HepG2 (cell line): Measurements from ENCODE around the gene LMNTD1. TPM values are rescaled to one million over a fixed set of nuclear protein-coding genes. Genes with fewer than 3 reads are reported as not detected.

ENCODE experiments used
- ATAC-seq: fragments of 200-7000 bp; cut with Tn5 transposase; 3 replicates; pipeline ENCODE4 v1.9.1; 2020; ENCODE audit warnings: mild to moderate bottlenecking, moderate library complexity
- BruUV-seq: library from RNA; stranded (reverse); fragments of 400-500 nt; replicated peaks from 2 replicates; lab custom pipeline; 2021; lab: Mats Ljungman, UMichigan
- CTCF ChIA-PET: fragments of 300-600 bp; formaldehyde crosslinking; extraction: SDS; loops from one replicate; lab custom pipeline; 2021; ENCODE audit warnings: low total read pairs, inconsistent platforms, low intra/inter-chr PET ratio; lab: Yijun Ruan, JAX
- POLR2A ChIA-PET: fragments of 350-600 bp; sonication (Branson Sonifier 250); formaldehyde crosslinking; loops from one replicate; lab custom pipeline; 2020; ENCODE audit warnings: antibody characterized with exemption, inconsistent platforms; lab: Yijun Ruan, JAX
- DNase-seq: peaks from one replicate; pipeline ENCODE4 v3.0.0-alpha.2; 2015; ENCODE audit warnings: low spot score
- FAIRE-seq: peaks from 3 replicates; lab custom pipeline; 2011; peaks lifted over from hg19 to GRCh38; lab: Jason Lieb, UNC
- H2AFZ ChIP-seq: one replicate; pipeline ENCODE4 v1.6.1; 2011; ENCODE audit warnings: low read length, inconsistent platforms
- H3K27ac ChIP-seq: fragments of 300-600 bp; 3 replicates; pipeline ENCODE4 v1.8.0; 2011; ENCODE audit warnings: mixed run types, mild to moderate bottlenecking, mixed read lengths, low read length, inconsistent platforms; ENCODE audit not compliant: insufficient read depth; ENCODE audit errors: extremely low read length
- H3K27me3 ChIP-seq, 2 experiments: fragments of 200-600 bp in 1 of 2; 2 replicates in 1 of 2; 3 replicates in 1 of 2; pipeline versions ENCODE4 v1.6.0 to v1.8.0; 2011; ENCODE audit warnings: low read length in 2 of 2, mild to moderate bottlenecking in 2 of 2, moderate library complexity in 2 of 2, inconsistent platforms in 1 of 2; ENCODE audit not compliant: insufficient read depth in 2 of 2, control insufficient read depth in 1 of 2
- H3K36me3 ChIP-seq, 2 experiments: fragments of 200-600 bp in 1 of 2; replicated peaks in 1 of 2; 2 replicates in 1 of 2; 3 replicates in 1 of 2; pipeline versions ENCODE4 v1.5.1 to v1.8.0; 2011; ENCODE audit warnings: low read length in 2 of 2, inconsistent platforms in 1 of 2; ENCODE audit not compliant: insufficient read depth in 2 of 2, control insufficient read depth in 1 of 2
- H3K4me1 ChIP-seq: 2 replicates; pipeline ENCODE4 v1.5.1; 2012; ENCODE audit warnings: low read length, inconsistent platforms; ENCODE audit not compliant: insufficient read depth
- H3K4me2 ChIP-seq: 2 replicates; pipeline ENCODE4 v1.6.0; 2011; ENCODE audit warnings: low read depth, low read length, inconsistent platforms
- H3K4me3 ChIP-seq, 3 experiments: fragments of 200-600 bp in 1 of 3; sonication (generic), shearing (Covaris generic) in 1 of 3; replicated peaks in 1 of 3; 2 replicates each; pipeline ENCODE4 v1.5.1; 2011 to 2016; ENCODE audit warnings: low read length in 3 of 3, inconsistent platforms in 2 of 3, low read depth in 2 of 3, mild to moderate bottlenecking in 2 of 3, control low read depth in 1 of 3, mixed read lengths in 1 of 3; ENCODE audit not compliant: insufficient read depth in 1 of 3
- H3K79me2 ChIP-seq: one replicate; pipeline ENCODE4 v1.6.1; 2011; ENCODE audit warnings: low read length, inconsistent platforms; ENCODE audit not compliant: insufficient read depth
- H3K9ac ChIP-seq: 2 replicates; pipeline ENCODE4 v1.6.0; 2011; ENCODE audit warnings: mild to moderate bottlenecking, low read depth, low read length, inconsistent platforms; ENCODE audit not compliant: insufficient read depth
- H3K9me3 ChIP-seq: 2 replicates; pipeline ENCODE4 v1.5.1; 2012; ENCODE audit warnings: mild to moderate bottlenecking, low read length
- H4K20me1 ChIP-seq: 2 replicates; pipeline ENCODE4 v1.6.0; 2011; ENCODE audit warnings: inconsistent platforms, mild to moderate bottlenecking, low read length, moderate library complexity; ENCODE audit not compliant: insufficient read depth
- CEBPB ChIP-seq: IDR thresholded peaks from 2 replicates; pipeline ENCODE4 v1.6.1; 2011; ENCODE audit warnings: low read depth, low read length, improper control_type of control experiment, borderline replicate concordance
- CEBPG ChIP-seq: IDR thresholded peaks from 2 replicates; pipeline ENCODE4 v1.6.1; 2016
- FUBP1 ChIP-seq: sonication (generic); formaldehyde crosslinking; IDR thresholded peaks from 2 replicates; pipeline ENCODE4 v1.5.1; 2020; ENCODE audit warnings: missing genetic modification reagents, mild to moderate bottlenecking, borderline replicate concordance
- MTERF4 ChIP-seq: sonication (generic); formaldehyde crosslinking; IDR thresholded peaks from 2 replicates; pipeline ENCODE4 v1.8.0; 2023; ENCODE audit warnings: mild to moderate bottlenecking, missing genetic modification reagents
- NCOA1 ChIP-seq: sonication (generic); formaldehyde crosslinking; IDR thresholded peaks from 2 replicates; pipeline ENCODE4 v1.9.0; 2021; ENCODE audit warnings: missing genetic modification reagents
- ONECUT2 ChIP-seq: sonication (generic); formaldehyde crosslinking; IDR thresholded peaks from 2 replicates; pipeline ENCODE4 v1.4.0; 2020; ENCODE audit warnings: missing genetic modification reagents
- POLR2AphosphoS2 ChIP-seq: IDR thresholded peaks from 2 replicates; pipeline ENCODE4 v1.6.1; 2011; ENCODE audit warnings: low read depth, low read length, improper control_type of control experiment
- TBX2 ChIP-seq: sonication (generic); formaldehyde crosslinking; IDR thresholded peaks from 2 replicates; pipeline ENCODE4 v1.5.0; 2020; ENCODE audit warnings: missing genetic modification reagents, mild to moderate bottlenecking, borderline replicate concordance
- ZFP62 ChIP-seq: sonication (generic); formaldehyde crosslinking; IDR thresholded peaks from 2 replicates; pipeline ENCODE4 v1.4.0; 2020; ENCODE audit warnings: missing genetic modification reagents
- WGBS: methylation state at CpG from one replicate; pipeline ENCODE4 v1.1.6; 2017; ENCODE audit warnings: low lambda C conversion rate; 5-methylcytosine and 5-hydroxymethylcytosine counted together
- in situ Hi-C: cut with HindIII; loops from 2 replicates; pipeline ENCODE4 v1.10.0; 2017; ENCODE audit warnings: low pct_unique_long_range_greater_than_20kb; ENCODE audit not compliant: extremely low pct_ligation_motif_present
- intact Hi-C: fragments of 100-400 bp; cut with micrococcal nuclease; formaldehyde crosslinking; loops from one replicate; pipeline ENCODE4 v1.10.0; 2022; ENCODE audit not compliant: unreplicated experiment
- polyA plus RNA-seq, 8 experiments: library from polyadenylated mRNA; depleted of rRNA in 3 of 8; stranded (reverse) in 7 of 8; unstranded in 1 of 8; fragments of >200 nt; fragmentation: Illumina TruSeq in 4 of 8; extraction: Trizol in 4 of 8; gene quantifications; 2 replicates each; pipeline versions ENCODE4 v1.2.1 to v1.2.3, GENCODE V29; 2011 to 2016; ENCODE audit warnings: low read depth in 4 of 8, missing spikeins in 1 of 8, mixed read lengths in 1 of 8; ENCODE audit not compliant: insufficient read depth in 1 of 8
- total RNA-seq, 5 experiments: library from RNA; depleted of rRNA; stranded (reverse); fragments of >200 nt; fragmentation: Illumina TruSeq; extraction: Trizol; gene quantifications; 2 replicates each; pipeline ENCODE4 v1.2.3, GENCODE V29; 2016; ENCODE audit warnings: low read depth in 1 of 5
- TF ChIP-seq, protein P1 (sequence below): sonication (generic); formaldehyde crosslinking; IDR thresholded peaks from 2 replicates; pipeline ENCODE4 v1.4.0; 2020; ENCODE audit warnings: mild to moderate bottlenecking, missing genetic modification reagents, borderline replicate concordance
- TF ChIP-seq, protein P2 (sequence below): sonication (generic); formaldehyde crosslinking; conservative IDR thresholded peaks from 2 replicates; pipeline ENCODE4 v1.4.0; 2020; ENCODE audit warnings: missing genetic modification reagents

The LMNTD1 gene
- total and polyA plus RNA-seq, 2 of the 13 experiments (the other 11 are each of a cell fraction or from before 2014, with no cell fraction given) = not detected

DNA sequence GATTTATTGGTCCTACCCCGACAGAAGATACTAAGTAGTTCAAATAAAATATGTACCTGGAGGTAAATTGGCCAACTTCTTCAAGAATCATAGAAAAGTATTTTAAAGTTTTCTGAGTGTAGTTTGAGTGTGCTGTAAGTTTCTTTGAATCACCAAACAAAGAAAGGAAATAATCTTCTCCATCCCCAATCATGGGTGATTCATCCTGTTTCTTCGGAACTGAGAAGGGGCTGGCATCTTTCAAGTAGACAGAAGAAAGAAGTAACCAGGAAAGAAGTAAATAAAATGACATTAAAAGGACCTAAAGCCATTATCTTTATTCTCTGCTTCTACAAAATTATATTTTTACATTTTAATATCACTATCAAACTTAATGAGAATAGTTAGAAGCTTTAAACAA, 6.8 kb downstream of the LMNTD1 start:
- no peak overlapping the region for H3K4me3 ChIP-seq
- ChIA-PET POLR2A (no interaction called here), CTCF (no interaction called here)
- H3K27ac ChIP-seq = no peak overlapping the region
- no peaks in the 10 kb centered on the region for H3K9me3 ChIP-seq
- H3K27me3 ChIP-seq = no peaks in the 10 kb centered on the region; a peak in 1 of 5 replicates
- H3K9ac ChIP-seq = no peak overlapping the region
- no peak overlapping the region for H2AFZ ChIP-seq
- H3K79me2 ChIP-seq = no peaks in the 10 kb centered on the region
- BruUV-seq = no TSS peak
- H3K4me1 ChIP-seq = no peaks in the 10 kb centered on the region
- no peaks in the 10 kb centered on the region for H4K20me1 ChIP-seq
- TF ChIP-seq, protein P1, sequence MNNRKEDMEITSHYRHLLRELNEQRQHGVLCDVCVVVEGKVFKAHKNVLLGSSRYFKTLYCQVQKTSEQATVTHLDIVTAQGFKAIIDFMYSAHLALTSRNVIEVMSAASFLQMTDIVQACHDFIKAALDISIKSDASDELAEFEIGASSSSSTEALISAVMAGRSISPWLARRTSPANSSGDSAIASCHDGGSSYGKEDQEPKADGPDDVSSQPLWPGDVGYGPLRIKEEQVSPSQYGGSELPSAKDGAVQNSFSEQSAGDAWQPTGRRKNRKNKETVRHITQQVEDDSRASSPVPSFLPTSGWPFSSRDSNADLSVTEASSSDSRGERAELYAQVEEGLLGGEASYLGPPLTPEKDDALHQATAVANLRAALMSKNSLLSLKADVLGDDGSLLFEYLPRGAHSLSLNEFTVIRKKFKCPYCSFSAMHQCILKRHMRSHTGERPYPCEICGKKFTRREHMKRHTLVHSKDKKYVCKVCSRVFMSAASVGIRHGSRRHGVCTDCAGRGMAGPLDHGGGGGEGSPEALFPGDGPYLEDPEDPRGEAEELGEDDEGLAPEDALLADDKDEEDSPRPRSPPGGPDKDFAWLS (CRISPR knock-in tag) = no peak
- TF ChIP-seq, protein P2, sequence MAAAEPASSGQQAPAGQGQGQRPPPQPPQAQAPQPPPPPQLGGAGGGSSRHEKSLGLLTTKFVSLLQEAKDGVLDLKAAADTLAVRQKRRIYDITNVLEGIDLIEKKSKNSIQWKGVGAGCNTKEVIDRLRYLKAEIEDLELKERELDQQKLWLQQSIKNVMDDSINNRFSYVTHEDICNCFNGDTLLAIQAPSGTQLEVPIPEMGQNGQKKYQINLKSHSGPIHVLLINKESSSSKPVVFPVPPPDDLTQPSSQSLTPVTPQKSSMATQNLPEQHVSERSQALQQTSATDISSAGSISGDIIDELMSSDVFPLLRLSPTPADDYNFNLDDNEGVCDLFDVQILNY (CRISPR knock-in tag) = no peak
- TF ChIP-seq NCOA1 (CRISPR knock-in tag) (no peak), ZFP62 (no peak), POLR2AphosphoS2 (no peak), ONECUT2 (no peak)
- H3K4me2 ChIP-seq = no peak overlapping the region
- FAIRE-seq (no peak), ATAC-seq (no peak), DNase-seq (no peak)
- H3K36me3 ChIP-seq = no peaks in the 10 kb centered on the region
- intact Hi-C loops = no loop called here
- in situ Hi-C loops = no loop called here
- 23% methylated on average over 2 of the region's 2 CpGs for WGBS

GRCh38 chr12:25533150-25533549, 19.9 kb downstream of the LMNTD1 start:
- H3K27ac ChIP-seq = no peak overlapping the region
- intact Hi-C loops = no loop called here
- H3K4me2 ChIP-seq = no peak overlapping the region
- WGBS = 2% methylated on average over 1 of the region's 1 CpG
- ATAC-seq (no peak), DNase-seq (no peak)
- POLR2A ChIA-PET = no interaction called here
- H3K79me2 ChIP-seq = no peaks in the 10 kb centered on the region
- CTCF ChIA-PET = no interaction called here
- no peaks in the 10 kb centered on the region for H3K4me1 ChIP-seq
- no peaks in the 10 kb centered on the region for H3K27me3 ChIP-seq
- no peak overlapping the region for H3K4me3 ChIP-seq
- H4K20me1 ChIP-seq = no peaks in the 10 kb centered on the region
- no peak overlapping the region for H3K9ac ChIP-seq
- no peaks in the 10 kb centered on the region for H3K9me3 ChIP-seq
- H3K36me3 ChIP-seq = no peaks in the 10 kb centered on the region
- TF ChIP-seq FUBP1 (no peak), CEBPG (CRISPR knock-in tag) (peak; percentile 62), TBX2 (CRISPR knock-in tag) (no peak), CEBPB (peak; percentile 85), MTERF4 (CRISPR knock-in tag) (no peak)
- TF ChIP-seq, all 625 proteins: peak for 2
- BruUV-seq = no TSS peak
- in situ Hi-C loops = no loop called here
- no peak for FAIRE-seq
- H2AFZ ChIP-seq = no peak overlapping the region
